ENCODE data around the gene SFXN3. TPM values are rescaled to one million over a fixed set of nuclear protein-coding genes. Genes with fewer than 3 reads are reported as not detected.

SFXN3 gene
- total RNA-seq, 1 donor from 2014 or later = 45.7 TPM

DNA sequence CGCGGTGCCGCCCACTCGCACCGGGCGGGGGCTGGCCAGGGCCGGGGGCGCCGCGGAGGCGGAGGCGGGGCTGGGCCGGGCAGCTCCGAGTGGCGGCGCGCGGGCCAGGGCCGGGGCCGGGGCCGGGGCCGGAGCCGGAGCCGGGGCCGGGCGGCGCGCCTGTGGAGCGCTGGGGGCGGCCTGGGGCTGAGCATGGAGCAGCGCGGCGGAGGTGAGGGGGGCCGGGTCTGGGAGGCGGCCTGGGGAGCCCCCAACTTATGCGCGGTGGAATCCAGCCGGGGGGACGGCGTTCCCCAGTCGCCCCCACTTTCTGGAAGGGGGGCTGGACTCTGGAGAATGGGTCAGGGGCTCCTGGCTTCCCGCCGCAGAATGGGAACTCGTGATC is 31.3 kb upstream of the SFXN3 start, which contains the start of gene LZTS2:
Gene LZTS2 (plus strand): TSS at position 67 of the 385 bp plus-strand sequence. CDS start 2,731 bp downstream, outside the sequence.
- DNase-seq (ENCODE audit: low spot score in 2 of 2) (no peak), FAIRE-seq (no peak)

DNA sequence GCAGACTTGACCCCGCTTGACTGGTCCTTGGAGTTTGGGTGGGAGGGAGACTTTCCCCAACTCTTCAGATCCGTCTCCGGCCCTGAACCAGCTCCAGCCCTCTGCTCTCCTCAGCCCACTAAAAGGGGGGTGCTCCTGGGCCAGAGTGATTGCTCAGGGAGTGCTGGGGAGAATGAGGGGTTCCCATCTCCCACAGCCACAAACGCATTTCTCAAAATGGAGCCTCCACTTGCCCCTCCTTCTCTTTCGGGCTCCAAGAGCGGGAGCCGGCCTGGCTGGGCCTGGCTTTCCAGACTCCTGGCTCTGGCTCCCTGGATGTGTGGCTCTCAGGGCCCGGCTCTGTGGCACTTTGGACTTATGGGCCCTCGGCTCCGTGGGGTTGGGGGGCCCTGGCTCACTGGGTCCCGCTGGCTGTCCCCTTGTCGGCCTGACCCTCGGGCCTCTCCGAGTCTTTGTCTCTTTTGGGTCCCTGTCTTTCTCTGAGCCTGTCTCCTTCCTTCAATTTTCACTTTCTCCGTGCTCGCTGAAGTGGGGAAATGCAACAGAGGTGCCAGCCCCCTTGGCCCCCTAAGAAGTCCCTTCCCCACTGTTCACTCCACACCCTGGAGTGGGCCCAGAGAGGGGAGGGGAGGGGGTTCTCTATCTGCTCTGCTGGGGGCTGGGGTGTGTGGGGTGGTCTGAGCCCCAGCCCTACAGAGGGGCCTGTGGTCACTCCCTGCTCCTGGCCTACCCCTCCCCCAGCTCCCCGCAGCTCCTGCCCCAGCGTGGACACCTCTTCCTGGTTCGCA is 30.7 kb upstream of the SFXN3 start:
- DNase-seq (ENCODE audit: low spot score in 2 of 2) = peak; percentile 44 to 61

DNA sequence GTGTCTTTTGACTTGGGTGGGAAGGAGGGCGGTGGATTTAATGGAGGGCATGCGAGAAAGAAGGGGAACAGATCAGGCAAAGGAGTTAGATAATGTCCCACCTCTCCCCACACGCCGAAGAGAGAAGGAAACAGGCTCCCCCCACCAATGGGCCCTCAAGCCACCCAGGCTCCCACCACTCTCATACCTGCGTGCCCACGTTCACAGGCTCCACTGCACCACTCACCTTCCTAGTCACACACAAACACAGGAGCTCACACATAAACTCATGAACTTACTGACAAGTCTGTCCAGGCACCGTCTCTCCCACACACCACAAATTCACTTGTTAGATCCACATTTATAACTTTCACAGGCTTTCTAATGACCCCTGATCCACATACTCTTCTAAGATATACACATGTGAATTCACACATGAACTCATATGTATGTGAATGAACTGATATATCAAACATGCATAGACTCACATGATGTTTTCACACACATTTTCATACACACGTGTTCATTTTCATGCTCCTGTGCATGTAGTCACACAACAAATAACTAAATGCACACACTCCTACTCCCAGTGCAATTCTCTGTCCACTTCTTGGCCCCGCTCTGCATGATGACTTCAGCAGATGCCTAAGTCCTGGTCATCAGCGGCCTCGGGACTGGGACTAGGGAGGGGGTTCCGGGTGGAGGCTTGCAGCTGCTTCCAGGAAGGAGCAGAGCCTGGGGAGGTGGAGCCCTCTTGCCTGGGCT is 29.9 kb upstream of the SFXN3 start:
- no peak for FAIRE-seq
- peak; percentile 69 to 80 for DNase-seq (ENCODE audit: low spot score in 2 of 2)

More for the DNA sequence above, 30.7 kb upstream of the SFXN3 start:
- no peak for FAIRE-seq

DNA sequence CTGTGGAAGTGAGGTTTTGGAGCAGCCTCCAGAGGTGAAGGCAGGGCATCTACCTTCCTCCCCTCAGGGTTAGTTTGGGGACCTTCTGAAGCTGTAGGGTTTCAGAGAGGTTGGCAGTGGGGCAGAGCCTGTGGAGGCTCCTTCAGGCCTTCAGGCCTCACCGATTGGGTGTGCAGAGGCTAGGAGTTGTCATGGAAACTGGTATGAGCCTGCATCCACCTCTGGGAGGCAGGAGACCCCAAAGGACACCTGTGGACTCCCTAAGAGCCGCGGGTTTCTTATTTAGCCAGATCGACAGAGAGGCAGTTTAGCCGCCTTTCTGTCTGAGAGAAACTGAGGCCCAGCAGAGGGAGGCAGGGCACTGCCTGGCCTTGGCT is 29.4 kb upstream of the SFXN3 start:
- FAIRE-seq = no peak
- DNase-seq (ENCODE audit: low spot score in 2 of 2) = no peak

DNA sequence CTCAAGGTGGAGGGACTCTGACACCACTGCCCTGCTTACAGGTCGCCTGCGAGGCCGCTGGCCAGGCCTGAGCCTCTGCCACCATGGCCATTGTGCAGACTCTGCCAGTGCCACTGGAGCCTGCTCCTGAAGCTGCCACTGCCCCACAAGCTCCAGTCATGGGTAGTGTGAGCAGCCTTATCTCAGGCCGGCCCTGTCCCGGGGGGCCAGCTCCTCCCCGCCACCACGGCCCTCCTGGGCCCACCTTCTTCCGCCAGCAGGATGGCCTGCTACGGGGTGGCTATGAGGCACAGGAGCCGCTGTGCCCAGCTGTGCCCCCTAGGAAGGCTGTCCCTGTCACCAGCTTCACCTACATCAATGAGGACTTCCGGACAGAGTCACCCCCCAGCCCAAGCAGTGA is 28.6 kb upstream of the SFXN3 start:
- FAIRE-seq (no peak), DNase-seq (ENCODE audit: low spot score in 2 of 2) (no peak)

DNA sequence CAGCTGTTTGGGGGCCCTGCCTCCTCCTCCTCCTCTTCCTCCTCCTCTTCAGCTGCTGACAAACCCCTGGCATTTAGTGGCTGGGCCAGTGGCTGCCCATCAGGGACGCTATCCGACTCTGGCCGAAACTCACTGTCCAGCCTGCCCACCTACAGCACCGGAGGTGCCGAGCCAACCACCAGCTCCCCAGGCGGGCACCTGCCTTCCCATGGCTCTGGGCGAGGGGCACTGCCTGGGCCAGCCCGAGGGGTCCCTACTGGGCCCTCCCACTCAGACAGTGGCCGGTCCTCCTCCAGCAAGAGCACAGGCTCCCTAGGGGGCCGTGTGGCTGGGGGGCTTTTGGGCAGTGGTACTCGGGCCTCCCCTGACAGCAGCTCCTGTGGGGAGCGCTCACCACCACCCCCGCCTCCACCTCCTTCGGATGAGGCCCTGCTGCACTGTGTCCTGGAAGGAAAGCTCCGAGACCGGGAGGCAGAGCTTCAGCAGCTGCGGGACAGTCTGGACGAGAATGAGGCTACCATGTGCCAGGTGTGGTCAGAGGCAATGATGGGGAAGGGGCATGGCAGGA is 27.3 kb upstream of the SFXN3 start:
- DNase-seq (ENCODE audit: low spot score in 2 of 2) (no peak), FAIRE-seq (no peak)

DNA sequence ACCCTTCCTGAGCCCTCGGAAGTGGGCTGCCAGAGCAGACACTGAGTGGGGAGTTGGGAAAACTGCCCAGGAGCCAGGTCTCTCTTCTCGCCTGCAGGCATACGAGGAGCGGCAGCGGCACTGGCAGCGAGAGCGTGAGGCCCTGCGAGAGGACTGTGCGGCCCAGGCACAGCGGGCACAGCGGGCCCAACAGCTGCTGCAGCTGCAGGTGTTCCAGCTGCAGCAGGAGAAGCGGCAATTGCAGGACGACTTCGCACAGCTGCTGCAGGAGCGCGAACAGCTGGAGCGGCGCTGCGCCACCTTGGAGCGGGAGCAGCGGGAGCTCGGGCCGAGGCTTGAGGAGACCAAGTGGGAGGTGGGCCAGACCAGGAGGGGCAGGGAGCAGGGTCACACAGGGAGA is 25.7 kb upstream of the SFXN3 start:
- DNase-seq (ENCODE audit: low spot score in 2 of 2) = no peak
- FAIRE-seq = no peak

DNA sequence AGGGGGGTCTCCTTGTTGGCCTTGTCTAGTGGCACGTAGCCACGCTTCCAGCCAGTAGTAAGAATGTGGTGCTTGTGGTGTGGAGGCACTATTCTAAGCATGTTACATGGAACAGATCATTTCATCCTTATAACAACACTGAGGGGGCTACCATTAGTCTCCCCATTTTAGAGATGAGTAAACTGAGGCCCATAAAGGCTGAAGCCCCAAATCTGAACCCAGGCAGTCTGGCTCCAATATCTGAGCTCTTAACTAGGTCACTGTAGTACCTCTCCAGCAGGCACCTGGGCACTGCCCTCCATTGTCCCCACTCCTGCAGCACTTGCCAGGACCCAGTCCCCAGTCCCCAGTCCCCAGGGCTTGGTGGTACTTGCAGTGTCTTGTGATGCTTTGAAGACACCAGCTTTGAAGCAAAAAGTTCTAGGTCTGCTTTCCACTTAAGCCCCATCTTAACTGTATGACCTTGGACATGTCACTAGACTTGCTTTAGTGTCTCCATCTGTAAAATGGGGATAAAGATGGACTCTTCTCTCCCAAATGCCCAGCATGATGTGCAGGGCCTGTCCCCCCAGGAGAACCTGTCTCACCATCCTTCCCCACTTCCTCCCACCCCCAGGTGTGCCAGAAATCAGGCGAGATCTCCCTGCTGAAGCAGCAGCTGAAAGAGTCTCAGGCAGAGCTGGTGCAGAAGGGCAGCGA is 25.0 kb upstream of the SFXN3 start:
- FAIRE-seq (no peak), DNase-seq (ENCODE audit: low spot score in 2 of 2) (no peak)

DNA sequence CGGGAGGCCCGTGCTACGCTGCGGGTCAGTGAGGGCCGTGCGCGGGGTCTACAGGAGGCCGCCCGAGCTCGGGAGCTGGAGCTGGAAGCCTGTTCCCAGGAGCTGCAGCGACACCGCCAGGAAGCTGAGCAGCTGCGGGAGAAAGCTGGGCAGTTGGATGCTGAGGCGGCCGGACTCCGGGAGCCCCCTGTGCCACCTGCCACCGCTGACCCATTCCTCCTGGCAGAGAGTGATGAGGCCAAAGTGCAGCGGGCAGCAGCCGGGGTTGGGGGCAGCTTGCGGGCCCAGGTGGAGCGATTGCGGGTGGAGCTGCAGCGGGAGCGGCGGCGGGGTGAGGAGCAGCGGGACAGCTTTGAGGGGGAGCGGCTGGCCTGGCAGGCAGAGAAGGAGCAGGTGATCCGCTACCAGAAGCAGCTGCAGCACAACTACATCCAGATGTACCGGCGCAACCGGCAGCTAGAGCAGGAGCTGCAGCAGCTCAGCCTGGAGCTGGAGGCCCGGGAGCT is 24.4 kb upstream of the SFXN3 start:
- FAIRE-seq (no peak), DNase-seq (ENCODE audit: low spot score in 2 of 2) (no peak)

DNA sequence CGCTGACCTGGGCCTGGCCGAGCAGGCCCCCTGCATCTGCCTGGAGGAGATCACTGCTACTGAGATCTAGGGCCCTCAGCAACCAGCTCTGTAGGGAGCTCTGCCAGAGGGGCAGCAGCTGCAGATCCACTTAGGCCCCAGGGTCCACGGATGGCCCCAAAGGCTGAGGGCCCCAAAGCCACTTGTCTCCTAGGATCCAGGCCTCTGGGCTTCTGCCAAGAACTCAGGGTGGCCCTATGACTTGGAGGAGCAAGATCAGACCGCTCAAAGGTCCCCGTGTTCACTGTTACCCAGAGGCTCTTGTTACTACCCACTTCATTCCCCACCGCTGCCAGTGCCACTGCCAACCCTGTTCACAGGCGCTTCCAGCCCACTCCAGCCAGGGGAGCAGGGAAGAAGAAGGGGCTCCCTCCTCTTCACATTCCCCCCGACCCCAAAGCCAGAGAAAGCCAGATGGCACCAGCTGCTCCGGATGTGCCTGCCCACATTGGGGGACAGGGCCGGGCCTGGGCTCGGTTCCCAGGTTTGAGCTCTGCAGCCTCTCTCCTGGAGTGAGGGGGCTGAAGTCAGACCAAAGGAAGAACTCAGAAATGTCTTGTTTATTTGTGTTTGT is 23.8 kb upstream of the SFXN3 start:
- FAIRE-seq = no peak
- DNase-seq (ENCODE audit: low spot score in 2 of 2) = peak in 1 of 2 donors; percentile 46

DNA sequence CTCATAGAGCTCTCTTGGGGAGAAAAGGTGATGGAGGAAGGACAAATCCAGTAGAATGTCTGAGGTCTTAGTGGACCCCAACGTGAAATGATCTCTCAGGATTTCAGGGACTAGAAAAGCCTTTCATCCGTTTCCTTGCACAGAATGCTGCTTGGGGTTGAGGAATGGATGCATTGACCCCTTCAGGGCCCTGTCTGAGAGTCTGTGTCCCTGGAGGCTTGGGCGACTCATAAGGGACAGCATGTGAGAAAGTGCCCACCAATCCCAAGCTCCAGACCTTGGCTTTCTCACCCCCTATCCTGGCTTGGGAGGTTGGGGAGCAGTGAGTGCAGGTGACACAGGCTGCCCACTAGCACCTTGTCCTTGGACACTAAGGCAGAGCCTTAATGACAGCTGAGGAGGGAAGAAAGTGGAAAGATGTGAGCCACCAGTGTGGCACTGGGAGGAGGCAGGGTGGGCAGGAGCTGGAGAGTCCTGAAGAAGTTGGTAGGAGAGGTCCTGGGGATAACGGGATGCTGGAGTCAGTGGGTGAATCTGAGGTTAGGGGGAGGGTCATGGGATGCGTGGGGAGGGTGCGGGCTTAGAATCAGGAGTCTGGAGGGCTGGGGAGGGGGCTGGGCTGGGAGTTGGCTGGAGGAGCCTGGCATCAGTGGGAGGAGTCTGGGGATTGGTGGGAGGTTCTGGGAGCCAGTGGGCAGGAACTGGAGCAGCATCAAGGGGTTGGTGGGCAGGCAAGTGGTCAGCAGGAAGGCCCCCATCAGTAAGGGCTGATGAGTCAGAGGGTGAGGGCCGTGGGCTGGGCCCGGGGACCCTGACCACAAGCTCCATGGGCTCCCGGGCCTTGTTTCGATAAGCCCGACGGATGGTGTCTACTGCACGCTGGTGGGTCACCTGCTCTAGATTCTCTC is 22.9 kb upstream of the SFXN3 start:
- FAIRE-seq = no peak
- DNase-seq (ENCODE audit: low spot score in 2 of 2) = peak in 1 of 2 donors; percentile 29

DNA sequence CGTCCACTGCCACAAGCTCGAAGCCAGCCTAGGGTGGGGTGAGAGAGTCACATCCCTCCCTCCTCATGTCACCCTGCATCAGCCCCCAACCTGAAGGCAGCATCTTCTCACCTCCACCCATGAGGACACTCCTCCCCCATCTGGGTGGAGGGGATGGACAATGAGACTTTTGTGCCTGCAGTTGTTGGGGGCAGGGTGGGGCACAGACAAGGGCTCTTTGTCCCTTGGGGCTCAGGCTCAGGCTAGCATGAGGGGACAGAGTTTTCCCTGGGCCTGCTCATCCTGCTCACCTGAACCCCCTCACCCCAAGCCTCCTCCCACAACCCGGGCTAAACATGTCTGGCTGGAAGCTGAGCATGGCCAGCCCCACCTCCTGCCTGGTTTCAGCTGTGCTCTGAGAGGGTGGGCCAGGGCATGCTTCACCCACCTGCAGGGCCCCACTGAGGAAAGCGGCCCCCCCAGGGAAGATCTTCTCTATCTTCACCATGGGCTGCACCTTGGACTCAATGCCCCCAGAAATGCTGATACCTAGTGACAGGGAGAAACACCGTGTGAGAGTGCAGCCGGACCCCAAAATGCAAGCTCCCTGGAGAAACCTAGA is 22.1 kb upstream of the SFXN3 start:
- FAIRE-seq (no peak), DNase-seq (ENCODE audit: low spot score in 2 of 2) (peak; percentile 48 to 79)

DNA sequence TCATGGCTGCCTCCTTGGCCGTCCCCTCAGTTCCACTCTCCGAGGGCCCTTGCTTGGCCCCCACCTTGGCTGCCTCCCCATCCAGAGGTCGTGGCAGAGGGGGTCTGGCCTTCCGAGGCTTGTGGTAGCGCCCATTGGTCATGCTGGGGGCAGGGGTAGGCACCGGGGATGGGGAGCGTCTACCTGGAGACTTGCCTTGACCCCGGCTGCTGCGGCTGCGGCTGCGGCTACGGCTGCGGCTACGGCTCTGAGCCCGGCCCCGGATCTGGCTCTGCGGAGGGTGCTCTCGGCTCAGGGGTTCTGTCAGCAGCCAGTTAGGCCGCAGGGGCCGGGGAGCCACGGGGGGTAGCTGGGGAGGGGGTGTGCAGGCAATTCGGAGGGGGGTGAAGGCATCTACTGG is 20.7 kb upstream of the SFXN3 start:
- FAIRE-seq = no peak

DNA sequence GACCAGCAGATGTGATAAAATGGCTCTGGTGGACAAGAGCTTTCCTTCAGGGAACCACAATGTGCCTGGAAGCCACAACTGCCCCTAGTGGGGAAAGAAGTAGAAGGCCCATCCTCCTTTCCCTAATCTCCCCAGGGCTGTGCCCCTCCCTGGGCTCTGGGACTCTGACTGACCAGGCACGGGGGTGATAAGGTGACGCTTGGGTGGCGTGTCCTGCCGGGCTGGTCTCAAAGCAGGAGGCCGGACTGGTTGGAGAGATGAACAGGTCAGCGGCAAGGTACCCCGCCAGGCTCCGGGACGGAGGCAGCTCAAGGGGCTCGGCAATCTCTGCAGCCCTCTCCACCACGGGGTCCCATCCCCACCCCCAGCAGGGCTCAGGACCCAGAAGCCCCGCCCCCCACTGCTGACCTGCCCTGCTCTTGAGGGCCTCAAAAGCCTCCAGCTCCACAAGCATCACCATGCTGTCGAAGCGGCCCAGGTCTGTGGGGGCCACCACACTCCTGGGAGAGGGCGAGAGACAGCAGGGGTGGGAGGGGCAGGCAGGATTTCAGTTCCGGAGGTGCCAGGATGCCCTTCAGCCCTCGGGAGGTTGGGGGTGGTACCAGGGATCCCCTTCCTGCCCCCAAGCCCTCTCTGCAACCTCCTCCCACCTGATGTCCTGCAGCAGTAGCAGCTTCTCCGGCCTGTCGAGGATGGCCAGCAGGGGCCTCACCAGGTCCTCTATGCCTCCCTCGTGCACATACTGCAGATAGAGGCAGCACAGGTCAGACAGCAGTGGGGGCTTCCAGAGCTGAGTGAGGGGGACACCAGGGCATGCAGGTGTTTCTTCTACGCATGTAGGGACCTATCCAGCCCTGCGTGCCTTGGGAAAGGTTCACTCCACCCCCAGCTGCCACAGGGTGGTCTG is 19.3 kb upstream of the SFXN3 start:
- no peak for FAIRE-seq
- DNase-seq (ENCODE audit: low spot score in 2 of 2) = no peak

More for the DNA sequence above, 20.7 kb upstream of the SFXN3 start:
- no peak for DNase-seq (ENCODE audit: low spot score in 2 of 2)

DNA sequence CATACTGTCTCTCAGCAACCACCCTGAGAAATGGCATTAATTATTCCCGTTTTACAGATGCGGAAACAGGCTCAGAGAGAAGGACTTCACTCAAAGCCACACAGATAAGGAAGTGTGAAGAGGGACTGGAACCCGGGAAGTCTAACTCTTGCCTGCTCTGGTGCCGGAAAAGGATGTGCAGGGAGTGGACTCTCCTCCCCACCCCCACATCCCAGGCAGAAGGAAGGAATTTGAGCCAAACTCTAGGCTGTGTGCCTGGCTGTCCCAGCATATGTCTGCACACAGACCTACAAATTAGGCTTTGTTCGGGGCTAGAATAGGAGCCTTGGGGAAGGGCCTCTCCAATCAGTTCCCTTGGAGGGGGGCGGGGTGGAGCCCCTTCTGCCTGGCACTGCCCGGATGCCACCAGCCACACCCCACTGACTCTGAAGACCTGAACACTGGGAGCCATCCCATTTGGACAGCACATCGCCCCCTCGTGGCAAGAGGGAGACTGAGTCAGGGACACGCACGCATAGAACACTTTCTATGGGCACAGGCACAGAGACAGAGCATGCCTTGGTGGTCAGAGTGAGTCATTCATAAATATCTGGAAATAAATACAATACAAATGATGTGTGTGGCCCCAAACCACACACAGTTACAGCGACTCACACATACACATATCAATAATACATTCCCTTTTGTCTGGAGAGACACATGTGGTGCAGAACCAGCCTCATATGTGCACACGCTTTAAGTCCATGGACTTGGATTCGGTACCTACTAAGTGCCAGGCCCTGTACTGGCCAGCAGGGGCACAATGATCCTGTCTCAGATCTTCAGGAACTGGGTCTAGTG is 18.3 kb upstream of the SFXN3 start:
- FAIRE-seq = no peak
- peak; percentile 84 to 91 for DNase-seq (ENCODE audit: low spot score in 2 of 2)

DNA sequence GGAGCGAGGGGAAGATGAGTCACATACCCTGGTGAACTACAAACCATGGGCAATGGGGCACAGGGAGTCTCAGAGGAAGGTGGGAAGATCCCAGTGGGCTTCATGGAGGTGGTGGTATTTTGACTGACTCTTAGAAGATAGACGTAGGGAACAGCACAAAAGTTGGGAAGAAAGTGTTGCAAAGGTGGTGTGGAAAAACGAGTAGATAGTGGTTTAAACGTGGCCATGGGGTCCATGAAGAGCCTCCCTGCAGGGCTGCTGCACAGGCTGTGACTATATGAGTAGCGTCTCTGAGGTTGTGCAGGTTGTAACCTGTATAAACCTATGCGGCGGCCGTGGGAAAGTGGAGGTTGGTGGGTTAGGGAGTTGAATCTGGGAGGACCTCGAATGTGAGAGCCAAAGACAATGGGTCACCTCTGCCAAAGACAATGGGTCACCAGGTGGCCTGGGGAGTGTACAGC is 17.6 kb upstream of the SFXN3 start:
- no peak for FAIRE-seq
- no peak for DNase-seq (ENCODE audit: low spot score in 2 of 2)

Data from frontal cortex (tissue), 4 donors.